Colon (tissue), 2 donors: ENCODE measurements around the gene ACER3.
"Not testable (repeated sequence)": the region's sequence is repeated elsewhere in the genome, so short reads cannot be mapped to it uniquely, and the experiment has no call there.

Source experiments
- FAIRE-seq: peaks from 2 replicates; lab custom pipeline; 2012; peaks lifted over from hg19 to GRCh38; lab: Jason Lieb, UNC
- donor health status: control.
- donor health status: control.

Gene ACER3

DNA sequence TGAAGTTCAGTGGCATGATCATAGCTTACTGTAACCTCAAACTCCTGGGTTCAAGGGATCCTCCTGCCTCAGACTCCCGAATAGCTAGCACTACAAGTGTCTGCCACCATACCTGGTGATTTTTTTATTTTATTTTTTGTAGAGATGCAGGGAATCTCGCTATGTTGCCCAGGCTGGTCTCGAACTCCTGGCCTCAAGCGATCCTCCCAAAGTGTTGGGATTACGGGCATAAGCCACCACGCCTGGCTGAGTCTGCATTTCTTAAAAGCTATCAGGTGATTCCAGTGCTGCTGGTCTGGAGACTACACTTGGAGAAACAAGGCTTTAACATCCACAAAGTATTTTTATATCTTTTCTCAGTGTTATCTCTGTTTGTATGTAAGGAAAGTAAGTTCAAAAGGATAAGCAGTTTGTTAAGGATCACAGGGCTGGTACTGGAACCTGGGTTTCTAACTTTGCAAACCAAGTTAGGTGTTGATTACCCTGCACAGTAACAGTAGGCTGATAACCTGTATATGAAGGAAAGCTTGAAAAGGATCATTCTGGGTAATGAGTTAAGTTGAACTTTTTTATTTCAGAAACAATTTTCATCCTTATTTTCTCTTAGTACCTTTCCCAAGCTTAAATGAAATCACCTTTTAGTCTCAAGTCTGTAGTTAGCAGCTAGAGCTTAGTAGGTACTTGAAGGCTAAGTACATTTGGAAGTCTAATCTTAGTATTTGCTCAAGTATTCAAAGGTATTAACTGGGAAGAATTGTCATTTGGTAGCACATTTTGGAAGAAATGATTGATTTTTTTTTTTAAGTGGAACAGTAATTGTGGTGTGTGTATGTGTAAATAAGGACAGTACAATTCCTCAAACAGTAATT lies 12.5 kb downstream of the ACER3 start:
- no peak for FAIRE-seq

- FAIRE-seq: no peak
These were observed 17.3 kb downstream of the ACER3 start for GRCh38 chr11:76878014-76878413.

DNA sequence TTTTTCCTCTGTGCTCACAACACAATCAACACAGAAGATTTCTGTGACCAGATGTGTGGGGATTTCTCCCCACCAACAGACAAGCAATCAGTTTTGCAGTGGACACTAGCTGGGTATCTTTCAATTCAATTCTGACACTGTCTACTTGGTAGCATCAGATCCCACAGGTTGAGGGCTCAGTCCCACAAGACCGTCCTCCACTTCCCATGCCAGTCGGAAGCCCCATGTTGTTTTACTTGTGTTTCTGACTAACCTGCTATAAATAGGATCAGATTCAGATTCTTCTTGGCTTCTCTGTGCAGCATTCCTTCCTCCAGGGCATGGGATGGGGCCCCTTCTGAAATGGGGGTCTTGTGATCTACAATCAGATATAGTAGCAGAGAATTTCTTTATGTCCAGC lies 19.6 kb downstream of the ACER3 start:
- FAIRE-seq: no peak

DNA sequence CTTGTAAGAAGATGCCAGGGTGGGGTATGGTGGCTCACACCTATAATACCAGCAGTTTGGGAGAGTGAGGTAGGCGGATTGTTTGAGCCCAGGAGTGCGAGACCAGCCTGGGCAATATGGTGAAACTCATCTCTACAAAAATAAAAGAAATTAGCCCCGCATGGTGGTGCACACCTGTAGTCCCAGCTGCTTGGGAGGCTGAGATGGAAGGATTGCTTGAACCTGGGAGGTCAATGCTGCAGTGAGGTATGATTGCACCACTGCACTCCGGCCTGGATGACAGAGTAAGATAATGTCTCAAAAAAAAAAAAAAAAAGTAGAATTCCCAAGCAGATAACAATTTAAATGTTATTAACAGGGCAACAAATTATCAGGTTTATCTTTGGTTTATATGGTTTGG lies 20.2 kb downstream of the ACER3 start:
- no peak for FAIRE-seq

- no peak for FAIRE-seq
These were observed 24.8 kb downstream of the ACER3 start for GRCh38 chr11:76885390-76886097.

GRCh38 chr11:76888989-76889388 lies 28.3 kb downstream of the ACER3 start:
- no peak for FAIRE-seq

- FAIRE-seq: no peak
These were observed 28.8 kb downstream of the ACER3 start for GRCh38 chr11:76889411-76889975.

- no peak for FAIRE-seq
These were observed 29.6 kb downstream of the ACER3 start for GRCh38 chr11:76890329-76890728.

GRCh38 chr11:76891285-76891684 lies 30.6 kb downstream of the ACER3 start:
- FAIRE-seq: no peak

GRCh38 chr11:76891793-76892192 lies 31.1 kb downstream of the ACER3 start:
- no peak for FAIRE-seq

GRCh38 chr11:76892306-76892705 lies 31.6 kb downstream of the ACER3 start:
- no peak for FAIRE-seq

DNA sequence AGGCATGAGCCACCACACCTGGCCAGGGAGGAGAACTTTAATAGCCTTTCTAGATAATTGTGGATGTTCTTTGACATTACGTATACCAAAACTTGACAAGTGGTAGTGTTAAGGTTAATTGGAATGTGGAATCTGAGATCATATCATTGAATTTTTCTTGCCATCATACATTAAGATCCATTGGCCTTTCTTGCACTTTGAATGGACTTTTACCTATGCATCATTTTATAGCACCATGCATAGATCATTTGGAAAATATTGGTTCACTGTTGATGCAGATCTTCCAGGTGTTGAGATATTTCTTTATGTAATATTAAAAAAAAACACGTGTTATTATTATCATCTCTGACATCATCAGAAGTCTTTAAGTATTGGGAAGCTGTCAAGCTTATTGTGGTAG lies 36.5 kb downstream of the ACER3 start:
- no peak for FAIRE-seq

DNA sequence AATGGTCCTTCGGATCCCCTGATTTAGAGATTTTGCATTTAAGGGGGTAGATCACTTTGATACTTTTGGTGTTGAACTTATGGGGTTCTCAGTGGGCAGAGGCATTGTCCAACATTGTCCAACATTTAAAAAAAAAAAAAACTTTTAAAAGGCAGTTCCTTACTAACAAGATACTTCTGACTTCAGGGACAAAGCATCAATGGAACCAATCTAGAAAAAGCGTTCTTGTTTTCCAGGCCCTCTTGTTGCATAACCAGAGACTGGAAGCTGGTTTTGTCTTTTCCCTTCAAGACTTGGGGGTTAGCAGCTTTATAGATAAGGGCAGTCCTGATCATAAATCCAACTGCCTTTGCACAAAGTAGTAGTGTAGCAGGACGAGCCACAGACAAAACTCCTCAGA lies 40.4 kb downstream of the ACER3 start:
- FAIRE-seq: no peak

DNA sequence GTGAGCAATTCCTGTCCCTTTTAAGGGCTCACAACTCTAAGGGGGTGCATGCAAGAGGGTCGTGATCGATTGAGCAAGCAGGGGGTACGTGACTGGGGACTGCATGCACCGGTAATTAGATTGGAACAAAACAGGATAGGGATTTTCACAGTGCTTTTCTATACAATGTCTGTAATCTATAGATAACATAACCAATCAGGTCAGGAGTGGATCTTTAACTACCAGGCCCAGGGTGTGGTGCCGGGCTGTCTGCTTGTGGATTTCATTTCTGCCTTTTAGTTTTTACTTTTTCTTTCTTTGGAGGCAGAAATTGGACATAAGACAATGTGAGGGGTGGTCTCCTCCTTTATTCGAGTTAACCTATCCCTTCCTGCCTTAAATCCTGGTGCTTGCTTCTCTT lies 40.9 kb downstream of the ACER3 start:
- not testable (repeated sequence) for FAIRE-seq

GRCh38 chr11:76902121-76903014 lies 41.6 kb downstream of the ACER3 start:
- FAIRE-seq: no peak

DNA sequence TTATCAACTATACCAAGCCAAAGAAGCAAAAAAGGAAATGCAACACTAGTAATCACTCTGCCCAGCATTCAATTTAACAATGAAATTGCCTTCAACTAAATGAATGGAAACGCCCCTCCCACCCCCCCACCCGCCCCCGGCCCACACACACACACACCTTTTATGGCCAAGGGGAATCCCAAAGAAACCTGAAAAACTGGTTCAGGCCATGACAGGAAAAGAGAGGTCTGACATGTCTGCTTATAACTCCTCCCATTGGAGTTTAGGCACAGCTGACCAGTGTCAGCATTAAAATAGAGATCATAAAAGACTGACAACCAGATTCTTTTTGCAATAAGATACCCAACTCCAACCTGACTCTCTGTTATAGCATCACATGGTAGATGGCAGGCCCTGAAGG lies 42.6 kb downstream of the ACER3 start:
- FAIRE-seq: no peak

DNA sequence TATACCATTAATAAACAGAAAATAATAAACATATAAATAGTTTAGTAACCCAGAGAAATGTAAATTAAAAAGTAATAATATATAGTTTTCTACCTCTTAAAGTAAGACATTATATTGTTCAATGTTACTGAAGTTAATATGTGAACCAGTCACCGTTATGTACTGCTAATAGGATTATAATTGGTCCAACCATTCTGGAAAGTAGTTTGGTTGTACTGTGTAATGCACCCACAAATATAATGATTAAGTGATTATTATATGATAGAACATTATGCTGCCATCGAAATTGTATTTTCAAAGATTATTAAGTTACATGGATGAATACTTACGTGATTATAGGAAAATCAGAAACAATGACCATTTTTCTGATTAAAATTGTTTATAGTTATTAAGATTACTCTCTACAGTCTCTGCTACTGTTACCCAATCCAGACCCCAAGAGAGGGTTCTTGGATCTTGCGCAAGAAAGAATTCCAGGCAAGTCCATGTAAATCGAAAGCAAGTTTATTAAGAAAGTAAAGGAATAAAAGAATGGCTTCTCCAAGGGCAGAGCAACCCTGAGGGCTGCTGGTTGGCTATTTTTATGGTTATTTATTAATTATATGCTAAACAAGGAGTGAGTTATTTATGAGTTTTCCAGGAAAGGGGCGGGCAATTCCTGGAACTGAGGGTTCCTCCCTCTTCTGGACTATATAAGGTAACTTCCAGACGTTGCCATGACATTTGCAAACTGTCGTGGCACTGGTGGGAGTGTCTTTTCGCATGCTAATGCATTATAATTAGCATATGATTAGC lies 50.1 kb downstream of the ACER3 start:
- FAIRE-seq: no peak

DNA sequence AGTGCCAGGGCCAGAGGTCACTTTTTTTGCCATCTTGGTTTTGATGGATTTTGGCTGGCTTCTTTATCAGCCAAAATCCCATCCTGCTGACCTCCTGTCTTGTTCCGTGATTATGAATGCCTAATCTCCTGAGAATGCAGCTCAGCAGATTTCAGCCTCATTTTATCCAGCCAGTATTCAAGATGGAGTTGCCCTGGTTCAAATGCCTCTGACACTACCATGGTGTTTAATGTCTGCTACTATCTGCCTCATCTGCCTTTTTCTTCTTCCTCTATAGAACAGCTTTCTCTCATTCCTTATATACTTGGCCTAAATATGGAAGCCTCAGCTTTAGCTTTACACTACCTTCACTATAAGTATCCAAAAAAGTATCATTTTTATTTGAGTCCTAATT lies 50.7 kb downstream of the ACER3 start:
- FAIRE-seq: no peak

DNA sequence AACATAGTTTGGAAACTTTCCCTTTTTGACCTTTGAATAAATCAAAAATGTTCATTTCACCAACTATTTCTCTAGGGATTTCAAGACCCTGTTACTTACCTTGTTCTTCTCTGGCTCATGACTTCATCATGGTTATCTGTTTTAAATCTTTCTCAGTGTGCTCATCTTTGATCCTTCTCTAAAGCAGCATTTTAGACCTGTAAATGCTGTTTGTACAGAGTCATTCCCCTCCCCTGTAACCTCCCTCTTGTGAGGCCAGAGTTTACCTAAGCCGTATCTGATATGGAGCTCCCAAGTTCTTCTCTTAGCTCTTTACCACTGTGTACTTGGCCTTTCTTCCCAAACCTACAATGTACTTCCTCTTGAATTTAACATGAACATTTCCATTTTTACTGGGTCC lies 56.0 kb downstream of the ACER3 start:
- no peak for FAIRE-seq

GRCh38 chr11:76918941-76919386 lies 58.2 kb downstream of the ACER3 start:
- FAIRE-seq: no peak

DNA sequence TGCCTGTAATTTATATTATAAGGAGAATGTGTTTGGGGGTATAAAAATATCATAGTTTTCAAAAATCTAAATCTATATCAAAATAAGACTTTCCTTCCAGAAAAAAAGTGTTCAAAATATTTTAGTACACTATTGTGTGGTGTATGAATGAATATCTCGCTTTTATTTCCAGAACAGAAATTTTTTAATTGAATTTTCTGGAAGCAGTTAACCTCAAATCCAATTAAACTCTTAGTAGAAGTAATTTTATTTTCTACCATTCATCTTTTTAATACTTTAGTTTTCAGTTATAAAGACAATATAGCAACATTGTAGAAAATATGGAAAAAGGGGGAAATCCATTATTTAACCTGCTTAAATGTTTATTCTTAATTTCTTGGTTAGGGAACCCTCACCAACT lies 58.7 kb downstream of the ACER3 start:
- no peak for FAIRE-seq
